Activated gamma-delta T cell treated with anti-CD3 and anti-CD28 coated beads, Interleukin-2, amount 50 U/mL, for 16 hours (primary cell): ENCODE results near the gene MIP.
"Not testable (repeated sequence)": the region's sequence is repeated elsewhere in the genome, so short reads cannot be mapped to it uniquely, and the experiment has no call there.

Experiments
- DNase-seq: peaks from one replicate; pipeline ENCODE4 v3.0.0-alpha.2; 2020; ENCODE audit warnings: low read depth

MIP gene

DNA sequence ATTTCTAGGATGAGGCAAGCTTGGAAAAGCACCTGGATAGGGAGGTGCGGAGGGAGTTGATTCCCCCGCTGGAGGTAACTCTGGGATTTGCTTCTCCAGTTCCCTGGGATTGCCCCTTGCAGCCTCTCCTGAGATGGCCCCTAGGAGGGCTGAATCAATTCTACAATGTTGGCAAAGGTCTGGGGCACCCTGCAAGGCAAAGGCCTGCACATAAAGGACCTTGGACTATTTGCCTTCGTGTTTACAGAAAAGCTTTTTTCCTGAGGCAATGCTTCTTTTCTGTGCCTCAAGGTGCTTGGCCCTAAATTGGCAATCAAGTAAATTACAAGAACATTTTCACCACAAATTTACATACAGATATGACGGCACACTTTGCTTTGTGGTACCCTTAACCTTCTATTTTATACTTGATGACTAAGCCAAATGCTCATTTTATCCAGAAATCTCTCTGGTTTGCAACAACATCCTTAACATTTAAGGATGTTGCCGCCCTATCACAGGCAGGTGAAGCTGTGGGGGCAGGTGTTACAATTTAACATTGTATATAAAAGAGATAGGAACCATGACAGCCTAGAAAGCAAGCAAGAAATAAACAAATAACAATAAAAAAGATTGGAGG lies 45.5 kb downstream of the MIP start:
- DNase-seq, result no peak

DNA sequence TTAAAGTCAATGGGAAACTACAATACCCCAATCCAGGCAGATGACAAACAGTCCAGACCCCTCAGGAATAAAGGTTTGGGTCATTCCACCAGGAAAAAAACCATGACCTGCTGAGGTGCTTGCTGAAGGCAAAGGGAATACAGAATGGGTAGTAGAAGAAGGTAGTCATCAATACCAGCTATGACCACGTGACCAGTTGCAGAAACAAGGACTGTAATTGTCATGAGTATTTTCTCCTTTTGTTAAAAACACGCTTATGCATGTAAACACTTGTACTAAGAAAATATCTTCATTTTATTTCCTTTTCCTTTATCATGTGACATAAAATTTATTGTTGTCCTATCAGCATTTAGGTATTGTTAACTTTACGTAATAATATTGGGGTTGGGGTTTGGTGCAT lies 50.2 kb downstream of the MIP start:
- not testable (repeated sequence) for DNase-seq

DNA sequence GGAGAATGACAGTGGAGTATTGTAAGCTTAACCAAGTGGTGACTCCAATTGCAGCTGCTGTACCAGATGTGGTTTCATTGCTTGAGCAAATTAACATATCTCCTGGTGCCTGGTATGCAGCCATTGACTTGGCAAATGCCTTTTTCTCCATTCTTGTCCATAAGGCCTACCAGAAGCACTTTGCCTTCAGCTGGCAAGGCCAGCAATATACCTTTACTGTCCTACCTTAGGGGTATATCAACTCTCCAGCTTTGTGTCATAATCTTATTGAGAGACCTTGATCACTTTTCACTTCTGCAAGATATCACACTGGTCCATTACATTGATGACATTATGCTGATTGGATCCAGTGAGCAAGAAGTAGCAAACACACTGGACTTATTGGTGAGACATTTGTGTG lies 52.8 kb downstream of the MIP start:
- not testable (repeated sequence) for DNase-seq

DNA sequence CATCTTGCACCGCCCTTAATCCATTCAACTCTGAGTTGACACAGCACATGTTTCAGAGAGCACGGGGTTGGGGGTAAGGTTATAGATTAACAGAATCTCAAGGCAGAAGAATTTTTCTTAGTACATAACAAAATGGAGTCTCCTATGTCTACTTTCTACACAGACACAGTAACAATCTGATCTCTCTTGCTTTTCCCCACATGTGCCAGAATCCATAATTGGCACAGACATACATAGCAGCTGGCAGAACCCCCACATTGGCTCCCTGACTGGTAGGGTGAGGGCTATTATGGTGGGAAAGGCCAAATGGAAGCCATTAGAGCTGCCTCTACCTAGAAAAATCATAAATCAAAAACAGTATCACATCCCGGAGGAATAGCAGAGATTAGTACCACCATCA lies 53.3 kb downstream of the MIP start:
- not testable (repeated sequence) for DNase-seq
